Measurements from ENCODE around the gene TRAF3IP1. TPM values are rescaled to one million over a fixed set of nuclear protein-coding genes. Genes with fewer than 3 reads are reported as not detected.
A peak's percentile ranks its signal among the peaks of the same experiment; 100 is the strongest.

The TRAF3IP1 gene
- polyA plus RNA-seq, 3 donors, result 22.7 to 24.6 (median 22.8) TPM

GRCh38 chr2:238286551-238286950, 33.8 kb upstream of the TRAF3IP1 start:
- no peak for DNase-seq (ENCODE audit: extremely low read depth in 1 of 11, low read depth in 9 of 11, low spot score in 4 of 11)

DNA sequence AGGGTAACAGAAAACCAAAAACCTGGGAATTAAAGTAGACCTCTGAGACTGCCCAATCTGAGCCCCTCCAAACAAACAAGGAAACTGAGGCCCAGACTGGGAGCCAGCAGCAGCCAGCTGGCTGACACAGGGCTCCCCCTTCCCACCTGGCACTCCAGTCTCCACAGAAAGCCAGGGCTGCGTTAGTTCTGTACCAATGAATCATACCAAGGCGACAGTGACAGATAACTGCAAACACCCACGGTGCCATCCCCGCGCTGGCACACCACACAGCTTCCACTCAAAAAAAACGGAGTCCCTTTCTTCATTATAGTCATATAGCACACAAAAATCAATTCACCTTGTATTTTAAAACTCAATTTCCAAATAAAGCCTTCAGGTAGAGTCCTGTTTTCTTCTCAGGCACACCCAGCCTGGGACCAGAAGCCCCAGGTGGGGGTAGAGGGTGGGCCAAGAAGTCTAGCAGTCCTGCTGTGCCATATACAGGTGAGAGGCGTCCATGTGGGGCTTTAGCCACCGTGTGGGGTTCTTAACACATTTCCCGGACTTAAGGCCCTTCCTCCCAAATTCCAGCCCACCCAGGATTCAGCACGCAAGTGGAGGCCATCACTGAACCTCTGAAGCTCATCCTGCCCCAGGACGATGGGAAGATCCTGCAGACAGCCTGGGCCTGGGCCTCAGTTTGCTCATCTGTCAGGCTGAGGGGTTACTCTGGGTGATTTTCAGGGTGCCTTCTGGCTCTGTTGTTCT, 33.2 kb upstream of the TRAF3IP1 start:
- DNase-seq (ENCODE audit: extremely low read depth in 1 of 11, low read depth in 9 of 11, low spot score in 4 of 11), result no peak

DNA sequence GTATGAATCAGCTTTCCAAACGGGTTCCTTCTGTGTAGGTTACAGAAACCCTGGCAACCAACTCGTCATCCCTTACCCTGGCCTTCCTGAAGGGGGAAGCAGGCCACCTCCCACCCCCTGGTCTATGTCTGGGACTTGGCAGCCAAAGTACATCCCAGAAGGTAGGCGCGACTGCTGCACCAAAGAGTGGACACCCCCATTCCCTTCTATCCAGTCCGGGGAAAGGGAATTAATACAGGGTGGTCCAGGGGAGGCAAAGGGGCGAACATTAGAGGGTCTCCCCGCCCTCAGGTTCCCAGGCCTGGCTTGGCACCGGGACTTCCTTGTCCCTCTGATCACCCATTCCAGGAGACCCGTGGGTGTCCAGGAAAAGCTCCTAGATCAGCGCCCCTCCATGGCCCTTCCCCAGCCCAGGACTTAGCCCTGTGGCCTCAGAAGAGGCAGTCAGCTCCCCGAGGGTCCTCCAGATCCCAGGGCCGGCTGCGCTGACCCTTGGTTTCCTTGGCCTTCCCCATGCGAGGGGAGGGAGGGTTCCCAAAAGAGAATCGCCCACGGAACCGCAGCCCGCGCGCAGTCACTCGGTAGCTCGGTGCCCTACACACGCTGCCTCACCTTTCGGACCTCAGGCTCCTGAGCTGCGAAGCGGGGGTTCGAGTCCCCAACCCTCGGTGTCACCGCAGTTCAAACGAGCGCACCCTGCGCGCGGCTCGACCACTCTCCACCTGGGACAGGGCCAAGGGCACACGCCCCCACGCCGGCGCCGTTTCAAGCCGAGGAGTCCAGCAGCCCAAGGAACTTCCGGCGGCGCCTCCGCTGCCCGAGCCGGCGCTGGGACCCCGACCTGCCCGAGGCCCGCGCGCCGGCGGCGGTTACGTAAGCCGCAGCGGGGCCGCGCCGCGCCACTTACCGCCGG, 32.3 kb upstream of the TRAF3IP1 start, which contains the start of gene PER2:
TSS of gene PER2 (minus strand) at position 874 of the 913 bp plus-strand sequence. CDS start 10,674 bp downstream, outside the sequence.
- DNase-seq (ENCODE audit: extremely low read depth in 1 of 11, low read depth in 9 of 11, low spot score in 4 of 11), result peak in 5 of 11 donors; percentile 52 to 77 (median 73)

GRCh38 chr2:238288650-238289573, 31.4 kb upstream of the TRAF3IP1 start:
- peak; percentile 93 to 99 (median 97) for DNase-seq (ENCODE audit: extremely low read depth in 1 of 11, low read depth in 9 of 11, low spot score in 4 of 11)

- DNase-seq (ENCODE audit: extremely low read depth in 1 of 11, low read depth in 9 of 11, low spot score in 4 of 11), result no peak
Measured at GRCh38 chr2:238289574-238289973, 30.7 kb upstream of the TRAF3IP1 start.

- no peak for DNase-seq (ENCODE audit: extremely low read depth in 1 of 11, low read depth in 9 of 11, low spot score in 4 of 11)
Measured at GRCh38 chr2:238290091-238290509, 30.2 kb upstream of the TRAF3IP1 start.

DNA sequence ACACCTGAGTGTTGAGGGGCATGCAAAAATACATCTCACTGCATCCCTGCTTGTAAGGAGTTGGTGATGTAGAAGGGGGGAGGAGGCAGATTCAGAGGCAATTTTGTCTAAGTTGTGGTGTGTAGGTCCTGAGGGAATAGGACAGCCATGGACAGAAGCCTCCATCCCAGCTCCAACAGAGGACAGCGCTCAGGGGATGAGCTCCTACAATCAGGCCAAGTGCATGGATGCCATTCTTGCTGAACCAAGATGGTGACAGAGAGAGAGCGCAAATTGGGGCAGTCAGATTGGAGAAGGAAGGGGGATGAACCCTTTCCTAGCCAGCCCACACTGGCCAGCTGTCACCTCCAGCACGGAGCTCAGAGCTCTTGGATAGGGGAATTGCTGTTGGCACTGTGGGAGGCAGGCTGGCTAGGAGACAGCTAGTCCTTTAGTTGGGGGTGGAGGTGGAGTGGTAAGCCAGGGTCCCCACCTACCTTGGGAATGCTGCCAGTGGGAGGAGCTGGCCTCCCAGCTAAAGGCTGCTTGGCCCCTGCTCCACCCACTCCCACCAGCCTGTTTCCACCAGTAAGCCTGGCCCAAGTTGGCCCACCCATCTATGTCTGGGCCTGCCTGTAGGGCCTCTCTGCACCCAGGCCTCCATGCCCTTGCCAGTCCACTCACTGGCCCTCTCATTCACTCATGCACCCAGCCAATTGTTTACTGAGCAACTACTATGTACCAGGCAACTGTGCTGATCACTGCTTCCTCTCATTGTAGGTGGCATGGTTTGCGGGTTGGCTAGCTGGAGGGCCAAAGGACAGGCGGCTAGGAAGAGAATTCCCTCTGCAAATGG, 29.4 kb upstream of the TRAF3IP1 start:
- no peak for DNase-seq (ENCODE audit: extremely low read depth in 1 of 11, low read depth in 9 of 11, low spot score in 4 of 11)

- no peak for DNase-seq (ENCODE audit: extremely low read depth in 1 of 11, low read depth in 9 of 11, low spot score in 4 of 11)
Measured at GRCh38 chr2:238291550-238292281, 28.6 kb upstream of the TRAF3IP1 start.

DNA sequence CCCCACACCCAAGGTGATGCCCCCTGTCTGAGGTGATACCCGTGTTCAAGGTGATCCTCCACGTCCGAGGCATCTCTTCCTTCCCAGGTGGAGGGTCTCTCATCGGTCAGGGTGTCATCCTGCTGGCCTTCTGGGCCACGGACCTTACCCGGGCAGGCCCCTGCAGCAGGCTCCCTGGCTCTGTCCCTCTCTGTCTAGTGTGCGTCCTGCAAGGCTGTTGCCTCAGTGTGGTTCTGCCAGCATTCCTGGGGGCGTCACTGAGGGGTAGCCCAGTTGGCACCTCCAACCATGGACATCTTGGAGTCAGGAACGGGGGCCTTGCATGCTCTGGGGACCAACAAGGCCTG, 26.3 kb upstream of the TRAF3IP1 start:
- DNase-seq (ENCODE audit: extremely low read depth in 1 of 11, low read depth in 9 of 11, low spot score in 4 of 11), result no peak

GRCh38 chr2:238294393-238295143, 25.8 kb upstream of the TRAF3IP1 start:
- no peak for DNase-seq (ENCODE audit: extremely low read depth in 1 of 11, low read depth in 9 of 11, low spot score in 4 of 11)

GRCh38 chr2:238295144-238296112, 24.9 kb upstream of the TRAF3IP1 start:
- DNase-seq (ENCODE audit: extremely low read depth in 1 of 11, low read depth in 9 of 11, low spot score in 4 of 11), result no peak

DNA sequence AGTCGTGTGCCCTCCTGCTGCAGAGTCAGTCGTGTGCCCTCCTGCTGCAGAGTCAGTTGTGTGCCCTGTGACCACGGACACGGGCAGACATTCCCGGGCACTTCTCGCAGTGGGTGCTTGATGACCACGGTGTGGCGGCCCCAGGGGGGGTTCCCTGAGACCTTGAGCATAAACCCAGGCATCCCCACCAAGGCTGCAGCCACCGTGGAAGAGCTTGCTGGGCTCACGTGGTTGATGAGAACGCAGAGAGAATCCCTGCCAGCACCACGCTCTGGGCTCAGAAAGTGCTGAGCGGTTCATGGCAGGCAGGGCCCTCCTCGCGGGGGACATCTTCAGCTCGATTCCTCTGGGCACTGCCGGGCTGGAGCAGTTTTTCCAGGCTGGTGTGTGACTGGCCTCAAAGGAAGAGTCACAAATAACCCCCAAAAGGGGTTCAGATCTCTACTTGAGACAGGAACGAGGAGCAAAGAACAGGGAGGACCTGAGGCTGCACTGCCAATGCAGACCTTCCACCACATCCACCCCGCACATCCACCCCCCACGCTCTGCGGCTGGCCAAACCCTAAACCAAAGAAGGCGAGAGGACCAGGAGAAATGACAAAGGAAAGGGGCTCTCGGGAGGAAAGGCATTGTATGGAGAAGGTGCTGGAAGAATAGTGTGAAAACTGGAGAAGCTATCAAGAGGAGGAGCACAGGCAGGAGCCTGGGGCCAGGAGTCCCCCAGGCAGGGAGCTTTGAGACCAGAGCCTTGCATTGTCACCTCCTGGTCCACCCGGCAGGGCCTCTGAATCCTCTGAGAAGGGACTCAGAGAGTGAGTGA, 23.5 kb upstream of the TRAF3IP1 start:
- no peak for DNase-seq (ENCODE audit: extremely low read depth in 1 of 11, low read depth in 9 of 11, low spot score in 4 of 11)

DNA sequence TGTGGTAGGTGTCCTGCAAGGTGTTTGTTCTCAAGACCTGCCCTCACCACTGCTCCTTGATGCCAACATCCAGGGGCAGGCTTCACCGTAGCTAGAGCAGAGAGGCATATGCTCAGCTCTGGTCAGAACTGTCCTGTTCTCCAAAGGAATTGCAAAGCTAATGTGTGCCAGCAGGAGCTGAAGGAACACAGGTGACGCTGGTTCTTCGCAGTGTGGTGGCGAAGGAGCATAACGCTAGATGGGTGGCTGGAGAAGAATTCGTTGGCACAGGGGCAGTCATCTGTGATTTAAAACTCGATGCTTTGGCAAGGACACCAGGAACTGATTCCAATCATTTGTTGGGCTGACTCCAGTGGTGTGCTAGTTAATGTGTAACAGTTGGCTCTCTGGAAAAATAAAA, 20.5 kb upstream of the TRAF3IP1 start:
- DNase-seq (ENCODE audit: extremely low read depth in 1 of 11, low read depth in 9 of 11, low spot score in 4 of 11), result no peak

- no peak for DNase-seq (ENCODE audit: extremely low read depth in 1 of 11, low read depth in 9 of 11, low spot score in 4 of 11)
Measured at GRCh38 chr2:238302087-238302486, 18.2 kb upstream of the TRAF3IP1 start.

- no peak for DNase-seq (ENCODE audit: extremely low read depth in 1 of 11, low read depth in 9 of 11, low spot score in 4 of 11)
Measured at GRCh38 chr2:238302751-238303150, 17.6 kb upstream of the TRAF3IP1 start.

Data from renal cortex interstitium (tissue), 11 donors.